Stimulated activated CD4-positive, alpha-beta T cell treated with anti-CD3 and anti-CD28 coated beads, Interleukin-4, amount 100 ng/mL, for 24 hours (primary cell): ENCODE results near the gene ZMYND8.
"Not testable (repeated sequence)": the region's sequence is repeated elsewhere in the genome, so short reads cannot be mapped to it uniquely, and the experiment has no call there.

ENCODE experiments used
- DNase-seq: peaks from one replicate; pipeline ENCODE4 v3.0.0-alpha.2; 2020

ZMYND8 gene

DNA sequence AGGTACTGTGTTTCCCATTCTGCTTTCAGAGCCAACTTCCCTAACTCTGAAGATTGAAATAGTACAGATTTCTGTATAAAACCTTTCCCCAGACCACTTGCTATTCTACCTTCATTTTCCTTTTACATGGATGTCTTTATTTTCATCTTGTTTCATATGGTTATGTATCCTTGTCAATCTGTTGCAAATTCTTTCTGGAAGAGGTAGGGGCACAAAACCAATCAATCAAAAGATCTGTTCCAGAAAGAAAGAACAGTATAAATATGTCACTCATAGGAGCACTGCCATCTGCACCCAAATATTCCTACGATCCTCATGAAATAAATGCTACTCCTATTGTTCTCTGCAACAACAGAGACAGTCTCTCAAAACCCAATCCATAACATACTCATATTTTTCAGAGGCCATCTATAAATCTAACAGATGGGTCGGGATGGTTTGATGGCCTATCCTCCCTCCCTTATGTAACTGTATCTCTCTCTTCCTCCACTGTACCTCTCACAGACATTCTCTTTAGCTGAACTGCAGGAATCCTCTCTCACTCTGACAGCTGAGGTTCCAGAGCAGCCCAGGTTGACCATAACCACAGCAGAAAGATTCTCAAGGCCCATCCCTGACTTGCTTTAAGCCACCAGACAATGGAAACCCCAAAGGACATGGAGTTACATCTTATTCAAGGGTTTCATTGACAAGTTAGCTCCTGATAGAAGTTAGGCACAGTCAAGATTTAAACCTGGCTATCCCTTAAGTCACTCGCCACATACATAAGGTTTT is 112.8 kb downstream of the ZMYND8 start:
- no peak for DNase-seq

DNA sequence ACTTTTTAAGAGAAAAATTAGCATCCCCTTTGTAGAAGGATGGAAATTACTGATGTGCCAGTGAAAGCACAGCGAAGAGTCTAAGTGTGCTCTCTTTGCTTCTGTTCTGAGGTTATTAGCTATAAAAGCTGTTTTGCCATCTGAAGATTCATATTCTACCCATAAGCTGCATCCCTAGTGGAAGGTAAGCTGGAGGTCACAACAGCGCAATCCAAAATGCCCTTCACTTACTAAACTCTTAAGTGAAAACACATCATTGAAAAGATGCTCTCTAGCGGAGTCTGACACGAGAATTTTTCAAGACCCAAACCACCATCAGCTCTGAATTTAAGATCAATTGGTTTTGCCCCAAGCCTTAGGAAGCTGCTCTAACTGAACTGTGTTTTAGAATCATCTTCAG is 113.5 kb downstream of the ZMYND8 start:
- no peak for DNase-seq

DNA sequence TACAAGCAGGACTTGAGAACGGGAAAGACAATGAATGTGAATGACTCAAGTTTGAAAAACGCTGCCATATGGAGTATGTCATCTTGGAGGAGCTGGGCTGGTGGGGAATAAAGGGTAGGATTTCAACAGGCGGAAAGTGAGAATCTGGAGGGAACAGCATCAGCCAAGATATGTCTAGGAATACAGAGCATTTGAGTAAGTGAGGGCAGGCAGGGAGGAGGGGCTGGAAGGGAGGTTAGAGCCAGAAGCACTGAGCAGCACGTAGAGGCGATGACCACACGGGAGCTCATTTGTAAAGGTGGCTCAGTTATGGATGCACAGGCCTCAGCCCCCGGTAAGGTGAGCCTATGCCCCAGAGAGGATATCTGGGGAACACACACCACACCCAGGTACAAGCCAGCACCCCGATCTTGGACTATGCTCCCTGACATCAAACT is 115.1 kb downstream of the ZMYND8 start:
- no peak for DNase-seq

DNA sequence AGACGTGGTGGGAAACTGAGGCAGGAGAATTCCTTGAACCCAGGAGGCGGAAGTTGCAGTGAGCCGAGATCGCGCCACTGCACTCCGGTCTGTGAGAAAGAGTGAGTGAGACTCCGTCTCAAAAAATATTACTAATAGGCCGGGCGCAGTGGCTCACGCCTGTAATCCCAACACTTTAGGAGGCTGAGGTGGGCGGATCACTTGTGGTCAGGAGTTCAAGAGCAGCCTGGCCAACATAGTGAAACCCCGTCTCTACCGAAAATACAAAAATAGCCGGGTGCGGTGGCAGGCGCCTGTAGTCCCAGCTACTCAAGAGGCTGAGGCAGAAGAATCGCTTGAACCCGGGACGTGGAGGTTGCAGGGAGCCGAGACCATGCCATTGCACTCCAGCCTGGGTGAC is 116.4 kb downstream of the ZMYND8 start:
- DNase-seq = not testable (repeated sequence)

DNA sequence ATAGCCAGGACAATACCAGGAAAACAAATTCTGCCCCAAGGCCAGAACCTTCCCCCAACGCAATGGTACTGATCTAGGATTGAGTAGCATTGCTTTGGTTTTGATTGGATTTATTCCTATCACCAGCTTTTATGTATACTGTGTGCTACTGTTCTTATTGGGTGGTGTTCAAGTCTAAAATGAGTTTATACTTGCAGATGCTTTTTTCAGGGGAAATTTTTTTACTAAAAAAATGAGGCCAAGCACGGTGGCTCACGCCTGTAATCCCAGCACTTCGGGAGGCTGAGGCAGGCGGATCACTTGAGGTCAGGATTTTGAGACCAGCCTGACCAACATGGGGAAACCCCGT is 116.8 kb downstream of the ZMYND8 start:
- no peak for DNase-seq

DNA sequence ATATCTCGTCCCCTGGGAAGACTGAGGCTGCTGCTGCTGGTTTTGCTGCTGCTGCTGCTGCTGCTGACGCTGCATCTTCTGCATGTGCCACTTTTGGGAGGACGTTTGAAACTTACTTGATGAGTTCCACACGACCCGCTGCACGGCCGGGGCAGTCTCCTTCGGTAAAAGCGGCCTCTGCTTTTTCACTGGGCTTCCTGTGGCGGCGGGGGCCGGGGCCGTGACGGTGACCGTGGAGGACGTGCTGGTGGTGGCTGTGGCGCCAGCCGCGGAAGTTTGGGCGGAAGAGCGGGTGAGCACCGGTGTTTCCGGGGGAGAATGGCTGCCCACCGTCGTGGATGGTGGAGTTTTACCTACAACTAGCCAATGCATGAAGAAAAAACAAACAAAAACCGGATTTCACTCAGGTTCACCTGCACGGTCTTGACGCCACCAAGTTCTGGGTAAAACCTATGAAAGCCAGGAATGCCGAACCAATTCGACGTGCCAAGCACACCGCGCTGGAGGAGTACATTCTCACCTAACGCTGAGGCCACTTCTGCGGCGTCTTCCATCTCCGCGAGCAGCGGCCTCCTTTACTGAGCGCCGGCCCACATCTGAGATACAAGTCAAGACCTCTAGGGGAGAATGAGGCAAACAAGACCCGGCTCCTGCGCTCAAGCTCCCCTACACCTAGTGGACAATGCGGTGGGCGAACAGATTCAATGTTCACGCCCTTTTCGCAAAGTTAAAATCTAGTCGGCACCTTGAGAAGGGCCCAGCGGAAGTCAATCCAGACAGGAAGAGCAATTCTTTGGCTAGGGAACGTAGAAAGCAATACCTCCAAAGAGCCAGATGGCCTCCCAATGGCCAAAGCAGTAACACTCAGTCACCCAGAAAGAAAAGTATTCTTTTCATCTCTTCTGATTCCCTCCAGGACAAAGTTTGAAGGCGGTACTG is 117.5 kb downstream of the ZMYND8 start:
- no peak for DNase-seq

DNA sequence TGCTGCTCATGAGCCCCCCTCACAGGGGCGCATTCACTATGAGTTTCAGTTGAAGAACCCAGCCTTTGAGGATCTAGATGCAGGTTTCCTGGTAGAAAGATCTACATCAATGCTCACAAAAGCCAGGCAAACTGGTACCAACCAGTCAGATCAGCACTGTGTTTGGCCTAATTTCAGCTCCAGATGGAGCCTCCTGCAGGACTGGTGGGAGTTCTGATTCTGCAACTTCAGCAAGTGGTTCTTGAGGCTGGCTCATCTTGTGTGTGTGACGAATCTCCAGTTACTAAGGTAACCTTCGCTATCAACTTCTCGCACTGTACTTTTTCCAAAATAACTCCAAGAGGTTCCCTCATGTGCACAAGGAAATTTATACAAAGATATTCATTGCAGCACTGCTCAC is 118.8 kb downstream of the ZMYND8 start:
- DNase-seq = no peak

DNA sequence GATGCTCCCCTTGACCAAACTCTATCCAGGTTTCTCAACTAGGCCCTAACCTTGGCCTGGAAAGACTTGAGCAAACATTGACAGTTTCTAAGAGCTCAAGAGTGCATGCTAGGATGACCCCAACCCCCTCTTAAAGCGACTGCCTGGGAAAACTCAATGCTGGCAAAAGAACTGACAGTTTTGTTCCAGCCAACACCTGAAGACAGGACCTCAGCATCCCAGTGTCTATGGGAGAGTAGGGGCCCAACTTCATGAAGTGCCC is 119.9 kb downstream of the ZMYND8 start:
- no peak for DNase-seq

DNA sequence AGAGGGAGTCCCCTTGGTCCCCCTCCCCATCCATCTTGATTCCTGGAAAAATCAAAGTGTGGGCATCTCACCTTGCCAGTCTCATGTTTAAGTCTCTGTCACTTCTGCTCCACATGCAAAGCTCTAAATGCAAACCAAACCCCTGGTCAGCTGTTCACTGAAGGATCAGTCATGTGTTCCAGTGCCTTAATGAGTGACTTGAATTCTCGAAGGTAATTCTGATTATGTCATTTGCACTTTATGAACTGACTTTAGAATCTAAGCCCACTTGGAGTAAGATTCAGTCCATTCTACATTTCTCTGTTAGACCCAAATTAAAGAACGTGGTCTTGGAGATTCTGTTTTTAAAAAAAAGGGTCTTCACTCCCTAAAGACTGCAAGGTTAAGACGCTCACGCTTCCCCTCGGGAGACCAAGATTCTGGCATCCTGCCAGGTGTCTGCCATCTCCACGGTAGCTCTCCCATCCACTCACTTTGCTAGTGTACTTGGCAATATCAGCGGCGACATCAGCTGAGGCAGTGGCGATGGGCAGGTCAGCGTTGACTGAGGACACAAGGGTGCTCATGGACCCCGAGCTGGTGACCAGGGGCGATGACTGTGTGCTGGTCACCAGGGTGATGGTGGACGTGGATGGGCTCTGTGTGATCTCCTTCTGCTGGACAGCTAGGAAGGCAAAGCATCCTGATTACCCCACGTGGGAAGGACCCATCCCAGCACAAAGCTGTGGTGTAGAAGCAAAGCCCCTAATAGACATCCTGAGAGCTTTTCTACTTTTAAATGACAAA is 120.5 kb downstream of the ZMYND8 start:
- DNase-seq = no peak

DNA sequence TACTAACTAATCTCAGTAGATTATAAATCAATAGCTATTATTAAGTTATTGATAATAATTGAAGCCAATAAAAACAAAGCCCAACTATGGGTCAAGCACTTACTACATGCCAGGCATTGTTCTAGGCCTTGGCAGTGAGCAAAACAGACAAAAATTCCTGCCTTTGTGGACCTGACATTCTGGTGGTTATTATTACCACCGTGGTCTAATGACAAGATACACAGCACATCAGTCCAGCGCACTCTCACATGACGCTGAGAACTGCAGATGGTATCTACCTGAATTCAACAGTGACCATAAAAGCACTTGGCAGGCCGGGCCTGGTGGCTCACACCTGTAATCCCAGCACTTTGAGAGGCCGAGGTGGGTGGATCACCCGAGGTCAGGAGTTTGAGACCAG is 121.4 kb downstream of the ZMYND8 start:
- DNase-seq = no peak

DNA sequence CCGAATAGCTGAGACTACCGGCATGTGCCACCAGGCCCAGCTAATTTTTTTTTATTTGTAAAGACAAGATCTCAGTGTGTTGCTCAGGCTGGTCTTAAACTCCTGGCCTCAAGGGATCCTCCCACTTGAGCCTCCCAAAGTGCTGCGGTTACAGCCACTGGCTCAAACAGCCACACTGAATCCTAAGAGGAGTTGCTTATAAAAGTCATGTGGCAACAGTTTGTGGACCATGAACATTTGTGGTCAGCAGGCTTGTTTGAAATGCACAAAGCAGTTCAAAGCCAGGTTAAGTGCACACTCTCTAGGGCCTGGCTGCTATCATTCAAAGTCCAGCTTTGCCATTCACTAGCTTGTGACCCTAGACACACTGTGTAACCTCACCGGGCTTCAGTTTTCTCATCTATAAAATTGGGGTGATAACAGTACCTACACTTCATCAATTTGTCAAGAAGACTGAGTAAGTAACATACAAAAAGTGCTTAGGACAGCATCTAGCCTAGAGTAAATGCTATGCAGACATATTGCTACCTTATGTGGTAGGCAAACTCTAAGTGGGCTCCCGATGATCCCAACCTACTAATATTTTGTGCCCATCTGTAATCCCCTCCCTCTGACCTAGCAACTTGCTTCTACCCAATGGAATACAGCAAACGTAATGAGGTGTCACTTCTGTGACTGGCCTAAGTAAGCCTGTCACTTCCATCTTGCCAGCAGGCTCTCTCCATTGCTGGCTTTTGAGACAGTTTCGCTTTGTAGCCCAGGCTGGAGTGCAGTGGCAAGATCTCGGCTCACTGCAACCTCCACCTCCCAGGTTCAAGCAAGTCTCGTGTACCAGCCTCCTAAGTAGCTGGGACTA is 122.9 kb downstream of the ZMYND8 start:
- no peak for DNase-seq

DNA sequence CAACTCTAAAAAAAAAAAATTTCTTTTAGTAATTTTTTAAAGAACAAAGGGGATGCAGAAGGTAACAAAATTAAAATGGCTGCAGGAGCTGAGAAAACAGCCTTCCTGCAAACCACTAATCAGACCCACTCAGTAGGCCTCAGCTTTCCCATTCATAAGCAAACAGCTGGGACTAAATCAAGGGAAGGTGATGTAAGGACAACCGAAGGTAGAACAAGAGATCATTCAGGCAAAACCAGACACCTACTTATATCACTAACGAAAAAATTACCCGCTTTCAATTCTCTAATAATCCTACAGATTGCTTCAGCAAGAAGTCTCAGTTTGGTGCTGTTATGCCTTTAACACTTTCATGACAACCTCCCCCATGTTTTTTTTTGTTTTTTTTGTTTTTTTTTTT is 124.0 kb downstream of the ZMYND8 start:
- DNase-seq = no peak

DNA sequence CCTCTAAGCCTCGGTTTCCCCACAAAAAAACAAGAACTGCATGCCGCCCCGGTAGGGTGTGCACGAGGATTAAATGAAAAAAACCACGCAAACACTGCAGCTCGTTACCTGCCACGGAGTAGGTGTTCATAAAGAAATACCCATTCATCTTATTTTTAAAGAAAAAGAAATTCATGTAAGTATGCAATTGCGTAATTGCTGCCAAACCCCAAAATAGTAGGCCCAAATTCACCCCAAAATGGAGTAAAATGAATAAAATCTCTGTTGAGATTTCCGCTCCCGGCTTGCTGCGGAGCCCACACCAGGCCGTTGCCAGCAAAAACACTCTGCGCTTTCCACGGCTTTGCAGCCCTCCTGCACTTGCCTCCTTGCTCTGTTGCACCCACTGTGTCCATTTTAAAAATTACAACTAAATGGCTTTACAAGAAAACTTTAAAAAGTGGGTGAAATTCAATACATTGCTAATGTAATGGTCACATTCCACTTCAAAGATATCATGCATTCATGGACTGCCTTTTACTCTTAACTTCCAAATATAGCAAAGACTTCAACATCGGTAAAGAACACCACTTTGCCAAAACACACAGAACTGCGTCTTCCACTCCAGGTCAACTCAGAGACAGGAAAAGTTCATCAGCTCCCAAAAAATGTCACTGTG is 125.0 kb downstream of the ZMYND8 start:
- no peak for DNase-seq

DNA sequence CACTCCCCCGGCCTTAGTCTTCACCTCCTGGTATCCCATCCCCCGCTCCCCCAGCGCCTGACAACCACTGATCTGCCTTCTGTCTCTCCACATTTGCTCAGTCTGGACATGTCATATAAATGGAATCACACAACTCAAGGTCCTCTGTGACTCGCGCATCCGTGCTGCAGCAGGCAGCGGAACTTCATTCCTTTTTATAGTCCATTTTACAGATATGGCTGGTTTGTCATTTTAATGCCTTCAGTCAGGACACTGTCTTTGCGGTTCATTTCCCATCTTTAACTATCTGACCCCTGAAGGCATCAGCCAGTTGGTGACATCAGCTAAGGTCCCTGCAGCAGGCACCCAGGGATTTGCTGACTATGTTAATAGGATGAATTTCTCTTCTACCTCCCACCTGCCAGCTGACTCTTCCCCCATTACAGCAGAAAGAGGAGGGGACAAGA is 125.7 kb downstream of the ZMYND8 start:
- DNase-seq = no peak

DNA sequence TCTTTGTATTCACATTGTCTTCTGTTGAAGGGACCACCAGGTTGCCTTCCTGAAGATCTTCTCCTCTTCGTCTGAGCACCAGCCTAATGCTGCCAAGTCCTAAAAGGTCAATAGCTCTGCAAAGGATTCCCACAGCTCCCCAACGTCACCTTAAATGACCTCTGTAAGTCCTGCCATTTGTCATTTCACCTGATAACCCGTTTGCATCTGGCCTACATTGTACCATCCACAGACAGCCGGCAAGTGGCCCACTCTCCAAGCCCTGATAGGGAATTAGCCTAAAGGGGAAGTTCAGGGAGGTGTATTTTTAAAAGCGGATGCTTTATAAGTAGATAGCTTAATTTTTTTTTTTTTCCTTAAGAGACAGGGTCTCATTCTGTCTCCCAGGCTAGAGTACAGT is 127.8 kb downstream of the ZMYND8 start:
- no peak for DNase-seq

DNA sequence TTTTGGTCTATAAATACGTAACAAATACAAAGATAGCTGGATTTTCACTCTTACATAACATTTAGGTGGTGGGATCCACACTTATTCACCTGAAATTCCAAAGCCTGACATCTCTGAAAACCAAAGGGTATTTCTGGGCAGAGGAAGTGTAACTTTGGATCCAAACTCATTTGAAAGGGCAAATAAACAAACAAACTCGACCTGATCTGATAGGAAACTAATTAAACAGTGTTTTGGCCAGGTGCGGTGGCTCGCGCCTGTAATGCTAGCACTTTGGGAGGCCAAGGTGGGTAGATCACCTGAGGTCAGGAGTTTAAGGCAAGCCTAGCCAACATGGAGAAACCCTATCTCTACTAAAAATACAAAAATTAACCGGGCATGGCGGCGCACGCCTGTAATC is 128.9 kb downstream of the ZMYND8 start:
- no peak for DNase-seq

DNA sequence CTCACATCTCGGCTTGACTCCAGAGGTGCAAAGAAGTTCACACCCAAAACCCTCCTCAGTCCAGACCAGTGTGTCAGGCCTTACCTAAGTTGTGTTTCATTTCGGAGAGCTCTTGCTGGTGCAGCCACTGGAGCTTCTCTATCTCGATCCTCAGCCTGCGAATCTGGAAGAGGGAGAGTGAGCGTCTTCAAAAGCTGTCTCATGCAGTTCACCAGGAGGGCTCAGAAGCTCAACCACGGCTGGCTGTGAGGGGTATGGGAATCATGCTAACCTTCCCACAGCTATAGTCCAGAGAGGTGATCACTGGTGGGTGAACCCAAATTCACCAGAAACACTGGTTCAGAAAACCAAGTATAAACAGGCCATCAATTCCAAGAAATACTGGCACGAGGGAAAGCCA is 129.4 kb downstream of the ZMYND8 start:
- DNase-seq = no peak

DNA sequence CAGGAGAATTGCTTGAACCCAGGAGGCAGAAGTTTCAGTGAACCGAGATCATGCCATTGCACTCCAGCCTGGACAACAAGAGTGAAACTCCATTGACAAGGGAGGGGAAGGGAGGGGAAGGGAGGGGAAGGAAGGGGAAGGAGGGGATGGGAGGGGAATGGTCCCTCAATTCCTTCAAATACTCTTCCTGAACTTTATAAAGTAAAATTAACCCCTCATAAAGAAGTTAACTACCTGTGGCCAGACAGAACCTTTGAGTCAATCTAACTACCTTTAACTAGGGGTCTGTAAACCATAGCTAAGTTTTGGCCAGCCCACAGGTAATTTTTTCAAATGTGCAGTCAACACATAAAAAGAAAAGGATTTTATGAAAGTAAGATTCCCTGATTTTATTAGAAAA is 131.0 kb downstream of the ZMYND8 start:
- DNase-seq = no peak

DNA sequence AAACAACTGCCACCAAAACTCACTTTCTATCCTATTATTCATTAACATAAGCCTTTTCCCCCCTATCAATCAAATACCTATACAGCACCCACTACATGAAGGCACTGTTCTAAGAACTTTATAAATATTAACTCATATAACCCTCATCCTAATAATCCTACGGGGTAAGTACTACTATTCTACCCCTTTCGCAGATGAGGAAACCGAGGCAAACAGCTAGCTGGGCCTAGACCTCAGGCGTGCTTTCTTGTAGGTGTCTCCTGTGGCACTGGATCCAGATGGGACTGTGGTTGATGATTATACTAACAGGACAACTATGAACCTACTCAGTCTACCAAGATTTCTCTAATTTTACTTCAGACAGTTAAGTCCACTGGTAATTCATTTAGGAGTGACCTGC is 131.6 kb downstream of the ZMYND8 start:
- no peak for DNase-seq

DNA sequence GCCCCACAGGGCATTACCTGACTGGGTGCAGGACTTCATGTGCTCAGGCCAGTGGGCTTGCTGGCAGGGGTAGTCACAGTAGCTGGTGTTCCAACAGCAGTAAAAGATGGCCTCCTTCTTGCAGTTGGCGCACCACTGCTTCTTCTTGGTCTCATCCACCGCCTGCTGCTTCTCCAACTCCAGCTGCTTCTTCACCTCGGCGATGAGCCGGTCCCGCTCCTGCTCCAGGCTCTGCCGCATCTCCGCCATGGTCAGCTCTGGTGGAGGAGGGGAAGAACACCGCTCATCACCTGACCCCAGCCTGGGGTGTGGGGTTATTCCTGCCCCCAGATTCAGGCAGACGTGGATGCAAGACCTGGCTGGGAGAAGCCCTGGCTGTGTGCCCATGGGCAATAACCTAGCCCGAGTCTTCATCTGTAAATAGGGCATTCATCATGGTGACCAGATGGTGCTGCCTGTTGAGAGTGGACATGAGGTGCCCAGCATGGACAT is 132.2 kb downstream of the ZMYND8 start:
- DNase-seq = no peak

DNA sequence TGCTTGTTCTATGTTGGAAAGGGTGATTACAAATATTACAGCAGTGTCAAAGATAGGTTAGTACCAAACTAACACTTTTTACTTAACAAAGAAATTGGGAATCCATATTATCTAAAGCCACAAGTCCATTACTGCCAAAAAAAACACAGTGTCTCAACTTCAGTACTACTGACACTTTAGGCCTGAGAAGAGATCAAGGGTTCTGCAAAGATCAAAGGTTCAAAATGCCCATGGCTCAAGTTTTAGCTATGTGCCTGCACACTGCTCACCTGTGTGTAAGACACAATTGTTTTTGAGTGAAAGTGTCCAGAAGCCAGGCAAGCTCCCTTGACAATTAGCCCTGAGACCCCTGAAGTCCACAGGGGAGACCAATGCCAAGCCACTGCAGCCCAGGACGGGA is 132.6 kb downstream of the ZMYND8 start:
- no peak for DNase-seq
